RWPE2 (cell line): Measurements from ENCODE around the gene TOP2B.

Experiments
- ATAC-seq: fragments of 200-7000 bp; cut with Tn5 transposase; 3 replicates; pipeline ENCODE4 v1.9.1; 2021; ENCODE audit warnings: low read depth
- DNase-seq: peaks from one replicate; pipeline ENCODE4 v3.0.0-alpha.2; 2020; ENCODE audit warnings: low spot score
- H3K27ac ChIP-seq: fragments of 450-650 bp; 2 replicates; pipeline ENCODE4 v1.5.1; 2017; ENCODE audit warnings: mild to moderate bottlenecking; ENCODE audit not compliant: poor library complexity, severe bottlenecking
- H3K27me3 ChIP-seq: fragments of 250-450 bp; sonication (Bioruptor Pico); 2 replicates; pipeline ENCODE4 v1.5.1; 2021; ENCODE audit warnings: mild to moderate bottlenecking, moderate library complexity; ENCODE audit not compliant: insufficient read depth, poor library complexity, severe bottlenecking
- H3K36me3 ChIP-seq: fragments of 250-450 bp; sonication (Bioruptor Pico); 2 replicates; pipeline ENCODE4 v1.5.1; 2020; ENCODE audit warnings: low read depth, mild to moderate bottlenecking, moderate library complexity
- H3K4me1 ChIP-seq: fragments of 250-450 bp; sonication (Bioruptor Pico); 2 replicates; pipeline ENCODE4 v1.5.1; 2021; ENCODE audit warnings: mild to moderate bottlenecking, moderate library complexity; ENCODE audit not compliant: insufficient read depth, poor library complexity, severe bottlenecking
- H3K4me3 ChIP-seq: fragments of 250-450 bp; sonication (Bioruptor Pico); 2 replicates; pipeline ENCODE4 v1.5.1; 2021; ENCODE audit warnings: mild to moderate bottlenecking, moderate library complexity; ENCODE audit not compliant: severe bottlenecking
- H3K9me3 ChIP-seq: fragments of 250-450 bp; sonication (Bioruptor Pico); 2 replicates; pipeline ENCODE4 v1.5.1; 2021; ENCODE audit warnings: mild to moderate bottlenecking, moderate library complexity; ENCODE audit not compliant: severe bottlenecking
- CTCF ChIP-seq: fragments of 450-650 bp; IDR thresholded peaks from one replicate; pipeline ENCODE4 v1.5.1; 2017; ENCODE audit warnings: mild to moderate bottlenecking, moderate library complexity; ENCODE audit not compliant: poor library complexity, severe bottlenecking

TOP2B gene

GRCh38 chr3:25573386-25574171, 91.1 kb downstream of the TOP2B start:
- no peaks in the 10 kb centered on the region for H3K4me1 ChIP-seq
- no peak for DNase-seq
- H3K4me3 ChIP-seq, result no peak overlapping the region
- no peaks in the 10 kb centered on the region for H3K27me3 ChIP-seq
- peak; percentile 36; the same call in 1 of the 3 replicates for ATAC-seq
- H3K27ac ChIP-seq, result no peak overlapping the region
- H3K9me3 ChIP-seq, result no peaks in the 10 kb centered on the region
- no peak for TF ChIP-seq CTCF
- no peaks in the 10 kb centered on the region for H3K36me3 ChIP-seq

- TF ChIP-seq CTCF, result no peak
- Histone ChIP-seq H3K27ac (no peak overlapping the region), H3K4me3 (no peak overlapping the region), H3K4me1 (no peaks in the 10 kb centered on the region), H3K27me3 (no peaks in the 10 kb centered on the region), H3K36me3 (no peaks in the 10 kb centered on the region), H3K9me3 (no peaks in the 10 kb centered on the region)
- ATAC-seq (no peak), DNase-seq (no peak)
These were observed 91.8 kb downstream of the TOP2B start for GRCh38 chr3:25572919-25573385.

GRCh38 chr3:25572336-25572735, 92.4 kb downstream of the TOP2B start:
- Histone ChIP-seq H3K4me3 (no peak overlapping the region), H3K27ac (no peak overlapping the region), H3K9me3 (no peaks in the 10 kb centered on the region), H3K4me1 (no peaks in the 10 kb centered on the region), H3K36me3 (no peaks in the 10 kb centered on the region), H3K27me3 (no peaks in the 10 kb centered on the region)
- ATAC-seq (no peak), DNase-seq (no peak)
- no peak for TF ChIP-seq CTCF

- Histone ChIP-seq H3K4me1 (no peaks in the 10 kb centered on the region), H3K27ac (no peak overlapping the region), H3K4me3 (no peak overlapping the region), H3K36me3 (no peaks in the 10 kb centered on the region), H3K27me3 (no peaks in the 10 kb centered on the region), H3K9me3 (no peaks in the 10 kb centered on the region)
- ATAC-seq, result no peak
- no peak for DNase-seq
- no peak for TF ChIP-seq CTCF
These were observed 93.4 kb downstream of the TOP2B start for GRCh38 chr3:25571285-25571684.

GRCh38 chr3:25568525-25569078, 96.1 kb downstream of the TOP2B start:
- no peak for ATAC-seq
- DNase-seq, result no peak

More at GRCh38 chr3:25568525-25569078, 96.1 kb downstream of the TOP2B start:
- no peaks in the 10 kb centered on the region for H3K27me3 ChIP-seq
- H3K4me1 ChIP-seq, result no peaks in the 10 kb centered on the region
- H3K9me3 ChIP-seq, result no peaks in the 10 kb centered on the region
- TF ChIP-seq CTCF, result no peak
- H3K36me3 ChIP-seq, result no peaks in the 10 kb centered on the region
- H3K27ac ChIP-seq, result no peak overlapping the region
- H3K4me3 ChIP-seq, result no peak overlapping the region
